ENCODE data around the gene EPB41L4B.

The EPB41L4B gene

GRCh38 chr9:109331353-109331752 lies 10.5 kb upstream of the EPB41L4B start:
- no peak for TF ChIP-seq RARB (CRISPR knock-in tag; IDR thresholded peaks at IDR 0.05)
- no peak for TF ChIP-seq OSR1 (CRISPR knock-in tag; IDR thresholded peaks at IDR 0.05)
- no peak for TF ChIP-seq ZFP3 (CRISPR knock-in tag; IDR thresholded peaks at IDR 0.05)
- TF ChIP-seq TOX (CRISPR knock-in tag; IDR thresholded peaks at IDR 0.05; ENCODE audit: borderline replicate concordance): no peak
- TF ChIP-seq PATZ1 (CRISPR knock-in tag; IDR thresholded peaks at IDR 0.05; ENCODE audit: borderline replicate concordance): no peak
- TF ChIP-seq ESRRG (CRISPR knock-in tag; IDR thresholded peaks at IDR 0.05): no peak
- TF ChIP-seq, protein P1, sequence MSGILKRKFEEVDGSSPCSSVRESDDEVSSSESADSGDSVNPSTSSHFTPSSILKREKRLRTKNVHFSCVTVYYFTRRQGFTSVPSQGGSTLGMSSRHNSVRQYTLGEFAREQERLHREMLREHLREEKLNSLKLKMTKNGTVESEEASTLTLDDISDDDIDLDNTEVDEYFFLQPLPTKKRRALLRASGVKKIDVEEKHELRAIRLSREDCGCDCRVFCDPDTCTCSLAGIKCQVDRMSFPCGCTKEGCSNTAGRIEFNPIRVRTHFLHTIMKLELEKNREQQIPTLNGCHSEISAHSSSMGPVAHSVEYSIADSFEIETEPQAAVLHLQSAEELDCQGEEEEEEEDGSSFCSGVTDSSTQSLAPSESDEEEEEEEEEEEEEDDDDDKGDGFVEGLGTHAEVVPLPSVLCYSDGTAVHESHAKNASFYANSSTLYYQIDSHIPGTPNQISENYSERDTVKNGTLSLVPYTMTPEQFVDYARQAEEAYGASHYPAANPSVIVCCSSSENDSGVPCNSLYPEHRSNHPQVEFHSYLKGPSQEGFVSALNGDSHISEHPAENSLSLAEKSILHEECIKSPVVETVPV (CRISPR knock-in tag; IDR thresholded peaks at IDR 0.05): no peak
- TF ChIP-seq ZFP30 (CRISPR knock-in tag; IDR thresholded peaks at IDR 0.05): no peak
- TF ChIP-seq ZNF565 (CRISPR knock-in tag; conservative IDR thresholded peaks at IDR 0.05; ENCODE audit: low read depth): no peak
- no peak for TF ChIP-seq GLIS3 (CRISPR knock-in tag; IDR thresholded peaks at IDR 0.05)
- no peak for TF ChIP-seq BACH2 (CRISPR knock-in tag; IDR thresholded peaks at IDR 0.05; ENCODE audit: borderline replicate concordance)
- TF ChIP-seq CSDC2 (CRISPR knock-in tag; IDR thresholded peaks at IDR 0.05): no peak
- TF ChIP-seq ZC3H10 (CRISPR knock-in tag; IDR thresholded peaks at IDR 0.05): no peak
- no peak for TF ChIP-seq ZNF70 (CRISPR knock-in tag; IDR thresholded peaks at IDR 0.05)
- TF ChIP-seq PPARA (CRISPR knock-in tag; IDR thresholded peaks at IDR 0.05; ENCODE audit: borderline replicate concordance): no peak
- TF ChIP-seq ISL1 (CRISPR knock-in tag; IDR thresholded peaks at IDR 0.05): no peak
- TF ChIP-seq TCF4 (CRISPR knock-in tag; IDR thresholded peaks at IDR 0.05; ENCODE audit: borderline replicate concordance): no peak
- TF ChIP-seq POU6F1 (CRISPR knock-in tag; IDR thresholded peaks at IDR 0.05; ENCODE audit: borderline replicate concordance, low read depth): no peak
- peak; percentile 64; the same call in 1 of the 3 replicates for ATAC-seq

- TF ChIP-seq TCF4 (CRISPR knock-in tag; IDR thresholded peaks at IDR 0.05; ENCODE audit: borderline replicate concordance) (no peak), CREB5 (CRISPR knock-in tag; IDR thresholded peaks at IDR 0.05; ENCODE audit: low read depth) (no peak), BACH2 (CRISPR knock-in tag; IDR thresholded peaks at IDR 0.05; ENCODE audit: borderline replicate concordance) (no peak), ZC3H10 (CRISPR knock-in tag; IDR thresholded peaks at IDR 0.05) (no peak), ZFP30 (CRISPR knock-in tag; IDR thresholded peaks at IDR 0.05) (no peak), OSR1 (CRISPR knock-in tag; IDR thresholded peaks at IDR 0.05) (no peak), GLIS3 (CRISPR knock-in tag; IDR thresholded peaks at IDR 0.05) (no peak), ISL1 (CRISPR knock-in tag; IDR thresholded peaks at IDR 0.05) (no peak), PPARA (CRISPR knock-in tag; IDR thresholded peaks at IDR 0.05; ENCODE audit: borderline replicate concordance) (no peak), ZNF8 (CRISPR knock-in tag; IDR thresholded peaks at IDR 0.05) (no peak)
- TF ChIP-seq, protein P2, sequence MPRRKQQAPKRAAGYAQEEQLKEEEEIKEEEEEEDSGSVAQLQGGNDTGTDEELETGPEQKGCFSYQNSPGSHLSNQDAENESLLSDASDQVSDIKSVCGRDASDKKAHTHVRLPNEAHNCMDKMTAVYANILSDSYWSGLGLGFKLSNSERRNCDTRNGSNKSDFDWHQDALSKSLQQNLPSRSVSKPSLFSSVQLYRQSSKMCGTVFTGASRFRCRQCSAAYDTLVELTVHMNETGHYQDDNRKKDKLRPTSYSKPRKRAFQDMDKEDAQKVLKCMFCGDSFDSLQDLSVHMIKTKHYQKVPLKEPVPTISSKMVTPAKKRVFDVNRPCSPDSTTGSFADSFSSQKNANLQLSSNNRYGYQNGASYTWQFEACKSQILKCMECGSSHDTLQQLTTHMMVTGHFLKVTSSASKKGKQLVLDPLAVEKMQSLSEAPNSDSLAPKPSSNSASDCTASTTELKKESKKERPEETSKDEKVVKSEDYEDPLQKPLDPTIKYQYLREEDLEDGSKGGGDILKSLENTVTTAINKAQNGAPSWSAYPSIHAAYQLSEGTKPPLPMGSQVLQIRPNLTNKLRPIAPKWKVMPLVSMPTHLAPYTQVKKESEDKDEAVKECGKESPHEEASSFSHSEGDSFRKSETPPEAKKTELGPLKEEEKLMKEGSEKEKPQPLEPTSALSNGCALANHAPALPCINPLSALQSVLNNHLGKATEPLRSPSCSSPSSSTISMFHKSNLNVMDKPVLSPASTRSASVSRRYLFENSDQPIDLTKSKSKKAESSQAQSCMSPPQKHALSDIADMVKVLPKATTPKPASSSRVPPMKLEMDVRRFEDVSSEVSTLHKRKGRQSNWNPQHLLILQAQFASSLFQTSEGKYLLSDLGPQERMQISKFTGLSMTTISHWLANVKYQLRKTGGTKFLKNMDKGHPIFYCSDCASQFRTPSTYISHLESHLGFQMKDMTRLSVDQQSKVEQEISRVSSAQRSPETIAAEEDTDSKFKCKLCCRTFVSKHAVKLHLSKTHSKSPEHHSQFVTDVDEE (CRISPR knock-in tag; IDR thresholded peaks at IDR 0.05): no peak
- ATAC-seq: no peak; the same call in 2 of the 3 replicates
These were observed 8.9 kb upstream of the EPB41L4B start for GRCh38 chr9:109329638-109330258.
